Ramos (cell line): ENCODE measurements around the gene CROCC.
"Not testable (repeated sequence)": the region's sequence is repeated elsewhere in the genome, so short reads cannot be mapped to it uniquely, and the experiment has no call there.

ENCODE experiments used
- in situ Hi-C: fragments of 300-500 bp; cut with MboI; formaldehyde crosslinking; loops from one replicate; pipeline ENCODE4 v1.14.3; 2022; ENCODE audit warnings: low sequenced_read_pairs; ENCODE audit not compliant: unreplicated experiment

The CROCC gene

DNA sequence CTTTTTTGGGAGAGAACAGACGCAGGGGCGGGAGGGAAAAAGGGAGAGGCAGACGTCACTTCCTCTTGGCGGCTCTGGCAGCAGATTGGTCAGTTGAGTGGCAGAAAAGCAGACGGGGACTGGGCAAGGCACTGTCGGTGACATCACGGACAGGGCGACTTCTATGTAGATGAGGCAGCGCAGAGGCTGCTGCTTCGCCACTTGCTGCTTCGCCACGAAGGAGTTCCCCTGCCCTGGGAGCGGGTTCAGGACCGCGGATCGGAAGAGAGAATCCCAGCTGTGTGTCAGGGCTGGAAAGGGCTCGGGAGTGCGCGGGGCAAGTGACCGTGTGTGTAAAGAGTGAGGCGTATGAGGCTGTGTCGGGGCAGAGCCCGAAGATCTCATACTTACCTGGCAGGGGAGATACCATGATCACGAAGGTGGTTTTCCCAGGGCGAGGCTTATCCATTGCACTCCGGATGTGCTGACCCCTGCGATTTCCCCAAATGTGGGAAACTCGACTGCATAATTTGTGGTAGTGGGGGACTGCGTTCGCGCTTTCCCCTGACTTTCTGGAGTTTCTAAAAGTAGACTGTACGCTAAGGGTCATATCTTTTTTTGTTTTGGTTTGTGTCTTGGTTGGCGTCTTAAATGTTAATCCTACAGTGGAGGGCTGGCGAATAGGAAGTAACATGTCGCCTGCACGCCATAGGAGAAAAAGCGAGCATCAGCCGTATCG is 26.0 kb upstream of the CROCC start, which contains the start of gene RNU1-2:
Gene RNU1-2, plus strand, starts transcription at position 383 of the 718 bp plus-strand sequence.
- in situ Hi-C loops, result not testable (repeated sequence)

DNA sequence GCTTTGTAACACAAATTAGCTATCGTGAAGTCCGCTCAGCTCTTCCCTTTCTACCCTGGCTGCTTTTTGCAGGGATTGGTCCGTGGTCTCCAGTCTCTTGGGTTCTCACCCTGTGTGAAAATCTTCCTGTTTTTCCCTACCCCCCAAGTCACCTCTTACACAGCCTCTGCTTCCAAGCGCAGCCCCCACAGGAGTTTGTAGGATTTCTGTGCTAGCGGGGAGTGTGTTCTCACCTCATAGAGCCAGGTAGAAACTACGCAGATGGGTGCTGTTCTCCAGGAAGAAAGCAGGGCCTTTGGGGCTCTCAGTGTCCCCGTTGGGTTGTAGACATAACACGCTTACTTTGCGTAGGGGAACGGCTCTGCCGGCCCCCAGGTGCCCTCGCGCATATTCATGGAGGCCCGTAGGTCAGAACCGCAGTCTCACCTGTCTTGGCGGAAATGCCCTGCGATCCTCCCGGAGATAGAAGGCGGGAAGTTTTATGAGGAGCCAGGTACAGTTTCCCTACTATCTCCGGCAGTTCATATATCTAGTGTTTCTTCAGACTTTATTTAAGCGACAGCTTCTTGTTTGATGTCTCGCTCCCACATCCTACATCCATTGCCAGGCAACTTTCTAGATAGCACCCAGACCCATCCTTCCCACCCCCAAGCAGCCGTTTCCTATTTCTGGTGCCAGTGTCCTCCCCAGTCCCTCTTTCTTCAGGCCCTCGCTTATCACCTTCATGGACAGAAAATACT is 25.2 kb upstream of the CROCC start:
- in situ Hi-C loops, result not testable (repeated sequence)

DNA sequence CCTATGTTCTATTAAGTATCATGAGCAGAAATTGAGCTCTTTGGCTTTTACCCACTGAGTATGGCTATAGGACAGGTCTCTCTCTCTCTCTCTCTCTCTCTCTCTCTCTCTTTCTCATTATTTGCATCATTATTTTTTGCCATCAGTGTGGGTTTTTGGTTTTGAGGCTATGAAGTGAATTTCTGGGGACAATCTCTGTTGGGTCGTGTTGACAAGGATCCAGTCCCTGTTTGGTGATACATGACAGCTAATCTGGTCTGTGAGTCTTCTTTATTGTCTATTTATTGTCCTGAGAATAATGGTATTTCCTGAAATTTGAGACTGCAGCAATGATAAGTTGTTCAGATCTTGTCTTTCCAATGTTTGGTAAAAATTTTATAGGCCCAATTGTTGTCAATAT is 24.1 kb upstream of the CROCC start:
- in situ Hi-C loops, result not testable (repeated sequence)

DNA sequence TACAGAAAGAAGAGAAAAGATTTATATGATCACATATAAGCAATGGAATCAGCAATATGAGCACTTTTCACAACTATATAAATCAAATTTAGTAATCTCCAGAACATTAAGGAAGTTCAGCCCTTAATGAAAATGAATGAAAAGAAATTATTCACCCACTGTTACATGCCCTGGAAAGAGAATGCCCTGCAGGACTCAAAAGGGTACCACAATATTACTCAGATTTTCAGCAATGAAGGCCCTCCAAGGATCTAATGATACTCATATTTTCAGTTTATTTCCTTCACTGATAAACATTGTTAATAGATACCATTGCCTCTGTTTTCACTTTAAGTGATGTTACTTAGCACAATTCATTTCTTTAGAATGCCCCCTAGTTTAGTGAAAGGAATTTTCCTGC is 23.4 kb upstream of the CROCC start:
- in situ Hi-C loops, result not testable (repeated sequence)

DNA sequence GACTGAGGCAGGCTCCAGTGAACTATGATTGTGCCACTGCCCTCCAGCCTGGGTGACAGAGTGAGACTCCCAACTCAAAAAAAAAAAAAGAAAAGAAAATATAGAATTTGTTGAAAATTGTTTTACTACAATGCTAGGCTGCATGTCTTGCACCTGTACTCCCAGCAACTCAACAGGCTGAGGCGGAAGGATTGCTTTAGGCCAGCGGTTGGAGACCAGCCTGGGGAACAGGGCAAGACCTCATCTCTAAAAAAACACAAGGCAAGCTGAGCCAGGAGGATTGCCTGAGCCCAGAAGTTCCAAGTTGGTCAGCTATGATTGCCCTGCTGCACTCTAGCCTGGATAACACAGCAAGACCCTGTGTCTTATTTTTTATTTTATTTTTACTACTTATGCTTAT is 22.7 kb upstream of the CROCC start:
- in situ Hi-C loops, result not testable (repeated sequence)

DNA sequence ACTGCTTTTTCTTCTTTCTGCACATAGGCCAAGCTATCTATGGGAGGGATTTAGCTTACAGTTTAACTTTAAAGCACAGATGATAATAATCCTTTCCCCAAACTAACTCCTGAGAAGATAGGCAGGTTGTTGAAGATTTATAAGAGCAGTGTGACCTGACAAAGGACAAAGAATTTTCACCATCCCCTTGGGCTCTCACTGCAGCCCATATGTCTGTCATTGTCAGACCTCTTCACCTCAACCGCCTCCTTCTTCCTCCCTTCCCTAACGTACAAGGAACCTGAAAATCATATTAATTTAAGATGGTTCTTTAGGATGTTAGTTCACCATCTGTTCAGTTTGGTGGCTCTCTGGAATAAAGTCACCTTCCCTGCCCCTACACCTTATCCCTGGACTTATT is 21.0 kb upstream of the CROCC start:
- in situ Hi-C loops, result no loop called here

DNA sequence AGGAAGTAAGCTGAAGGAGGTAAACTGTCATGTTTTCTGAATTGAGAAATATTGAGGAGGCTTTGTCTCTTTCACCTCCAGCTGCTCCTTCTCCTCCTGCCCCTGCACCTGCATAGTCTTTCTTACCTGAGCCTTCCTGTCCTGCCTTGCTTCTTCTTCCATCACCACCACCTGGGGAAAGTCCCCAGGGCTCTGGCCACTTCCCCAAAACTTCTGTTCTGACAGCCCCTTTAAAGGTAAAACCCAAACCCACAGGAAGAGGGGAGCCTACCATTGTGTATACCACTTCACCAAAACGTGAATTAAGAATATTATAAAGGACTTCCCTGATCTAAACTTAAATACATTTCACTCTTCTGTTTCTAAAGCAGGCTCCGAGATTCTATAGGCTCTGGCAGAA is 20.4 kb upstream of the CROCC start:
- in situ Hi-C loops, result not testable (repeated sequence)

DNA sequence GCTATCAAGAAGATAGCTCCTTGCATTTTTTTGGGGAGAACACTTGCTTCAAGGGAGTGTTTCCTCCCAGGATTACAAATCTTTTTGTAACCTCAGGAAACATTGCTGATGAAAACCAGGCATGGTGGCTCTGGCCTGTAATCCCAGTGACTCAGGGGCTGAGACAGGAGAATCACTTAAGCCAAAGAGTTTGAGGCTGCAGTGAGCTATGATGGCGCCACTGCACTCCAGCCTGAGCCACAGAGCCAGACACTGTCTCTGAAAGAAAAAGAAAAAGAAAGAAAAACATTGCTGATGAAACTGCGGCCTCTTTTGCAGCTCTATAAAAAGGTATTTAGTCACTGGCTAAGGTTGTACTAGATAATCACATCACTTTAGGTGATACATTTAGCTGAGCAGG is 18.7 kb upstream of the CROCC start:
- in situ Hi-C loops, result no loop called here

DNA sequence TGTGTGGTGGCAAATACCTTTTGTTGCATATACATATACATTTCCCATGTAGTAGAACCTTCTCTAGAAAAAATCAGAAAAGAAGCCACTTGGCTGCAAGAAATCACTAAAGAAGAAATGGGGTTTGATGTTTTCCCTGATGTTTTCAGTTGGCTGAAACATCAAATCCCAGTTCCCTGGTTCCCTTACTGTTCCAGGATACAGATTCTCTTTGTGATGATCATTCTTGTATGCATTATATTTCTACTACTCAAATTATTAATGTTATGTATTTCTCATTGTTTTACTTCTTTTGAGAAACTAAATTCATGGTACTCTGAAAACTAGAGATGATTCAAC is 18.3 kb upstream of the CROCC start:
- in situ Hi-C loops, result no loop called here

DNA sequence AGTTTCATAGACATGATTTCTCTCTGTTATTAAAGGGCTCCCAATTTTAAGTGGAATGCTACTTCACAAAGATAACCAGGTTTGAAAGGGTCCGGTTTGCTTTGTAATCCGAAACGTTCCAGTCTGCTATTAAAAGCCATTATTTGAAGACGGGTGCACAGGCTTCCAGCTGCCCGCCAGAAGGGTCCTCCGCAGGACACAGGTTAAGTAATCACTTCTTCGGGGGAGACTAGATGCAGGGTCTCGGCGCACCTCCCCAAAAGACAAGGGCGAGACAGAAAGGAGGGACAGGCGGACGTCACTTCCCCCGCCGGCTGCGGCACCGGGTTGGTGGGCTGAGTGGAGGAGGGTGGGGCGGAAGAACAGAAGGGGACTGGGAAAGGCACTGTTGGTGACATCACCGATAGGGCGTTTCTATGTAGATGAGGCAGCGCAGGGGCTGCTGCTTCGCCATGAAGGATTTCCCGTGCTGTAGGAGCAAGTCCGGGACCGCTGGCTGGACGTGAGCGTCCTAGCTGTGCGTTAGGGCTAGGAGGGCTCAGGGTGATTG is 17.1 kb upstream of the CROCC start:
- in situ Hi-C loops, result no loop called here

DNA sequence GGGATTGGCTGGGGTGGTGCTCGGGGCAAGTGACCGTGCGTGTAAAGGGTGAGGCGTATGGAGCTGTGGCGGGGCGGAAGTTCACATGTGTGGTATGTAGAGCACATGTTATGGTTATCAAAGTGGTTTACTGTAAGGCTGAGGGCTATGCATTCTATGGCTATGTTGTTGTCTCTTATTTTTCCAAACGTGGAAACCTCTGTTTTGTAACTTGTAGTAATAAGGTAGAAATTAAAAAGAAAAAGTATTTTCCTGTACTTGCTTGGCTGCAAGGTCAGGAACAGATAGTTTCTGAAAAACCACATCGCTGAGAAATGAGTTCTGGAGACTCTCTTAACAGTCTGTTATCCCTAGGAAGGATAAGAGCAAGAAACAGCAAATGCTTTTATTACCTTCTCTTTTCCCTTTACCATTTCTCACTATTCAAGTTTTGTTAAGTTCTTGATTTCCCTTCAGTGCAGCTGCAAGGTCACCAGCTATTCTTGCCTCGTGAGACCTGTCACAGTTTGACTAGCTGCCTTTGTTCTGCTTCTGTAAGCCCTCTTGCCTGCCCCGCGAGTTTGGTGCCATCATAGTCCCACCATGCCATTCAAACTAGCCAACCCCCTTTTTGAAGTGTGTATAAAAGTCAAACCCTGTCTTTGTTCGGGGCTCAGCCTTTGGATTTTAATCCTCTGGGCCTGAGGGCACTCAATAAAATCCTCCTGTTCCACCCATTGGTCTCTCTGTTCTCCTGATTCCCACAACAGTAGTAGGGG is 16.4 kb upstream of the CROCC start:
- in situ Hi-C loops, result no loop called here

DNA sequence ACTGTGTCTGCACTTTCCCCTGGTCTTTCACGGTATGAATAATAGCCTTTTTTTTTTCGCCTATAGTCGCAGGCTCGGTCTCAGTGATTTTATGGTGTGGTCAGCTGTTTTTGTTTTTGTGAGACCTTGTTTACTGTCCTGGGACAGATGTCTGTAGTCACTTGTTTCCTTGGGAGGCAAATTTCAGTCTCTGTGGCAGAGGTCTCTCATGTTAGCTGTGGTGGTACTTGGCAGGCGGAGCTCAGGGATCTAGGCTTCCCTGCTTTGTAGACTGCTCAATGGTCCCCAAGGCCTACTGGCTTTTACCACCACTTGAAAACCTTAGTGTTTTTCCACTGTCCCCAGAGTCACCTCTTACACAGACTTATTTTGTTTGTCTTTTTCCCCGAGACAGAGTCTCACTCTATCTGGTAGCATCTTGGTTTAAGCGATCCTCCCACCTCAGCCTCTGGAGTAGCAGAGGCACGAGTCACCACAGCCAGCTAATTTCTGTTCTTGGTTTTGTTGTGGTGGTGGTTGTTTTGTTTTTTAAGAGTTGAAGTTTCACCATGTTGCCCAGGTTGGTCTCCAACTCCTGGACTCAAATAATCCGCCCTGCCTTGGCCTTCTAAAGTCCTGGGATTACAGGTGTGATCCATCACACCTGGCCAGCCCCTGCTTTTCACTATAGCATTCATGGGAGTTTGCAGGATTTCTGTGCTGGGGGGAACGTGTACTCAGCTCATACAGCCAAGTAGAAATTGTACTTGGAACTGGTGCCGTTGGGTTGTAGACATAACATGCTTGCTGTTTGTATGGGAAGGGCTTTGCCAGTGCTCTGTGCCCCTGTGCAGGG is 15.6 kb upstream of the CROCC start:
- in situ Hi-C loops, result no loop called here

DNA sequence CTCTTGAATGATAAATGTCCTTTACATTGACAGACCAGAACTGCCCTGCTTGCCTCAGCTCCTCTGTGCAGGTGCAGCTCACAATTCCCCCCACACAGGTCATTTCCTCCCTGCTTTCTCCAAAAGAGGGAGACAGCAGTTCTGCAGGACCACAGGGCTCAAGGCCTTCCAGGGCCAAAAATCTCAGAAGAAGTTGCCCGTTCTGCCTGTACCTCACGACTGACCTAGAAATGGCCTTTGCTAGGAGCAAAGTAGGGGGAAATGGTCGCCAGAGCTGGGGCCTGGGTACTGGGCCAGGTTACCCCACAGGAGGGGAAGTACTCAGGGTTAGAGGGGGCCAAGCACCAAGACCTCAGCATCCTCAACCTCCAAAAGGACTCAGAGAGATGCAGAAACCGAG is 14.9 kb upstream of the CROCC start:
- in situ Hi-C loops, result no loop called here

DNA sequence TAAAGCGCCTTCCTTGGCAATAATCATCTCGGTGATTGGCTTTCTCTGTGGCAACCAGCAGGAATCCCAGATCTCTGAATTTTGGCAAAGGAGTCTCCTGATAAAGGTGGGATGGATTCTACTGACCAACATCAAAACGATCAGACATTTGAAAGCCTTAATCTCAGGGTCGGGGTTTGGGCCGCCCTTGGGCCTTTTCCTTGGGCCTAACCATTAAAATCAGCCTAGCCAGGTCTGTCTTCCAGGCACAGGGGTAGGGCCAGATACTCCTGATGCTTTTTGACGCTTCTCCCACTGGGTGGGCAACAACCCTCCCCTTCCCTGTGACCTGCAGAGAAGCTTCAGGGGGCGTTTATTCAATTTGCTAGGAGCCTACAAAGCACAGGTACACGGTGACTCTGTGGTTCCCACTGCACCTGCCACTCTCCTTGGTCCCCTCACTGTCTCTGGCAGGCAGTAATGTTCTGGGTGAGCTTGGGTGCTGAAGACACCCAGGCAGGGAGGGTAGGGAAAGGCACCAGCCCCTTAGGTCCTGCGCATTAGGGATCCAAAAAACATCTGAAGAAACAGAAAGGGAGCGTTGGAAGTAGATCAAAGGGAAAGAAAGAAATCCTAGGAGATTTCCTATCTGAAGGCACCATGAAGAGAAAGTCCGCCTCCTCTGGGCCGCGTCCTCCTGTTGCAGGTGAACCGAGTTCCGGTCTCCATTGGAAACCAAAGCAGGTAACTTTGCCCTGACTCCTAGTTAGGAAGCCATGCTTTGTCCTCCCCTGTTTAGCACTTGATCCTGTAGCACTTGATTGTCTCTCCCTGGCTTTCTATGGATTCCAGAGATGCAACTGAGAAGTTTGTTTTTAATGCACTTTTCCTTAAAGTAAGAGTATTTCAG is 13.6 kb upstream of the CROCC start:
- in situ Hi-C loops, result no loop called here

DNA sequence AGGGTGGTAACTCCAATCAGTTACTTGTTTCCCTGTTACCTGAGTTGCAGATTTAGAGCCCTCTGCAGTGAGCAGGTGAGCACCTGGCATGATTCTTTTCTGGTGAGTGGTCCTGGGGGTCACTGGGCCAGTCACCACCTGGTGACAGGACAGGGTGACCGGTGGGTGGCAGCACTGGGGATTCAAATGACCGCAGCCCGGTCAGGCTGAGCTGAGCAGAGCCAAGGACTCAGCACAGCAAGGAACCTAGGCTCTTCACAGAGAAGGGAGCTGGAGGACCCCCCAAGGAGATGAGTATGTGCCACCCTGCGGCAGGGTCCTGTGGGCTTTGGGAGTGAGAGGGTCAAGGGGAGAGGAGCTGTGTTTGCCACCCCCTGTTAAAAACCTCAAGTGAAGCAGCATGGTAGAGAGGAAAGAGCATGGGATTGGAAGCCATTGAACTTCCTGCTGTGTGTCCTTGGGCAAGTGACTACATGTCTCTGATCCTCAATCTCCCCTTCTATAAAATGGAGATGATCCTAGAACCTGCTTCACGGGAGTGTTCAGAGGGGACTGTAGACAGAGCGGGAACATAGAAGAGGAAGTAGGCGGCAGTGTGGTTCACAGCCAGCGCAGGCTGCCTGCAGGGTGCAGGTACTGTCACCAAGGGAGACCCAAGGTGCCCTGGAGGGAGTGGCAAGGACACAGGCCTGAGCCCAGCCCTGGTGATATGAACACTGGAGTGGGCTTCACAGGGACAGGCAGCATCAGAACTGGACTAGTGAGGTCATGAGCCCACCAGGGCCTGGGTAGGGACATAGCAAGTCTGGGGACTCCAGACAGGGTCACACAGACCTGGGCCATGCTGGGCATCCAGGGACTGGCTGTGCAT is 9.6 kb upstream of the CROCC start:
- in situ Hi-C loops, result loop anchor here (10.0 kb wide), 1 partner anchor 197 kb away; no protein-coding TSS in a partner anchor

DNA sequence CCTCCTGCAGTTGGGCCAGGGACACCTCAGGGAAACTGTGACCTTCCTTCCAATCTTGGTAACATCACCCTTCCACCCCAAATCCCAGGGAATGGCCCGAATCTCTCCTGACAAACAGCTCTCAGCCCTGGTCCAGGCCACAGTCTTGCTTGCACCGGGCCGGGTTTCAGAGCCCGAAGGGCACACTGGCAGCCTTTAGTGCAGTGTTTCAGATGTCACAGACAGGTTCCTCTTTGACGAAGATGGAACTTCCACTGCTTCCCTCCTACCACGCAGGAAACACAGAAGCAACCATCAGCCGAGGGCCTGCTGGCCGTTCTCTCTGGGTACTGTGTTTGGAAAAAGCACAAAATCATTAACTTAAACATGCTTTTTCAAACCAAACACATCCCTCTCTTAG is 9.0 kb upstream of the CROCC start:
- in situ Hi-C loops, result loop anchor here (10.0 kb wide), 1 partner anchor 198 kb away; no protein-coding TSS in a partner anchor

DNA sequence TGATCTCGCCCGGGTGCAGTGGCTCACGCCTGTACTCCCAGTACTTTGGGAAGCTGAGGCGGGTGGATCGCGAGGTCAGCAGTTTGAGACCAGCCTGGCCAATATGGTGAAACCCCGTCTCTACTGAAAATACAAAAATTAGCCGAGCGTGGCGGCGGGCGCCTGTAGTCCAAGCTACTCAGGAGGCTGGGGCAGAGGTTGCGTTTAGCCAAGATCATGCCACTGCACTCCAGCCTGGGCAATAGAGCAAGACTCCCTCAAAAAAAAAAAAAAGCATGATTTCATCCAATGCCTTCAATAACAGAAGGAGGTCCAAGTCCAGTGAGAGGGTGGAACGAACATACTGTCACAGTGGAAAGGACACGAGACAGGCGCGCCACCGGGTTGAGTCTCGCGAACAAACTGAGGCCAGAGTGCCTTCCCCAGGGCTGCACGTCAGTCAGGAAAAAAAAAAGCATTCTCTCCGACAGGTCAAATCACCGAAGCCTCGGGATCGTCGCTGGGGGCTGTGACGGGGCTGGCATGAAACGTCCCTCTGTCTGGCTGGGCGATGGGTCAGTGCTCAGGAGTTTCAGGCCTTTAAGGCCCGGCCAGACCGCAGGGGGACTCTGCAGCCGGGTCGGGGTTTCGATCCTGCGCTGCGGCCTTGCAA is 8.4 kb upstream of the CROCC start:
- in situ Hi-C loops, result loop anchor here (10.0 kb wide), 1 partner anchor 199 kb away; no protein-coding TSS in a partner anchor
